Endothelial cell of umbilical vein (primary cell): ENCODE data around the gene COPS9. TPM values are rescaled to one million over a fixed set of nuclear protein-coding genes. Genes with fewer than 3 reads are reported as not detected.

Experiments
- BruUV-seq: library from RNA; stranded (reverse); fragments of 400-500 nt; replicated peaks from 2 replicates; lab custom pipeline; 2021; lab: Mats Ljungman, UMichigan
- CTCF ChIA-PET: fragments of 300-600, 350-600 bp; sonication (Branson Sonifier 250); formaldehyde crosslinking; loops from one replicate; lab custom pipeline; 2021; ENCODE audit warnings: antibody characterized with exemption, inconsistent platforms; lab: Charles Lee
- POLR2A ChIA-PET: fragments of 300-600, 350-600 bp; sonication (Branson Sonifier 250); formaldehyde crosslinking; loops from one replicate; lab custom pipeline; 2021; ENCODE audit warnings: antibody characterized with exemption, inconsistent platforms; lab: Charles Lee
- DNase-seq: peaks from one replicate; pipeline ENCODE4 v3.0.0-alpha.2; 2011; ENCODE audit warnings: low read depth, low spot score
- FAIRE-seq: peaks from 2 replicates; lab custom pipeline; 2011; peaks lifted over from hg19 to GRCh38; lab: Jason Lieb, UNC
- H2AFZ ChIP-seq: 2 replicates; pipeline ENCODE4 v1.6.0; 2012; ENCODE audit warnings: low read depth, low read length, control low read depth, inconsistent platforms
- H3K27ac ChIP-seq: 2 replicates; pipeline ENCODE4 v1.5.1; 2011; ENCODE audit warnings: low read depth, mild to moderate bottlenecking, control low read depth, low read length, moderate library complexity; ENCODE audit not compliant: insufficient read depth
- H3K27me3 ChIP-seq, 2 experiments: 2 replicates each; pipeline versions ENCODE4 v1.6.0 to v1.6.1; 2011; ENCODE audit warnings: low read length in 2 of 2, mixed read lengths in 1 of 2; ENCODE audit not compliant: control insufficient read depth in 2 of 2, insufficient read depth in 2 of 2
- H3K36me3 ChIP-seq, 2 experiments: 2 replicates in 1 of 2; 3 replicates in 1 of 2; pipeline ENCODE4 v1.5.1; 2011; ENCODE audit warnings: low read length in 2 of 2, mild to moderate bottlenecking in 1 of 2, moderate library complexity in 1 of 2; ENCODE audit not compliant: control insufficient read depth in 2 of 2, insufficient read depth in 2 of 2; ENCODE audit errors: extremely low read depth in 1 of 2
- H3K4me1 ChIP-seq: 3 replicates; pipeline ENCODE4 v1.5.1; 2011; ENCODE audit warnings: mild to moderate bottlenecking, low read length; ENCODE audit not compliant: control insufficient read depth, insufficient read depth; ENCODE audit errors: extremely low read depth
- H3K4me2 ChIP-seq: 2 replicates; pipeline ENCODE4 v1.6.1; 2011; ENCODE audit warnings: low read length, control low read depth, mixed read lengths; ENCODE audit not compliant: insufficient read depth
- H3K4me3 ChIP-seq, 3 experiments: fragments of 200-600 bp in 1 of 3; sonication (generic), shearing (Covaris generic) in 1 of 3; replicated peaks in 1 of 3; 2 replicates each; pipeline ENCODE4 v1.5.1; 2011 to 2016; ENCODE audit warnings: control low read depth in 3 of 3, low read length in 3 of 3, mild to moderate bottlenecking in 2 of 3, inconsistent platforms in 1 of 3, low read depth in 1 of 3, moderate library complexity in 1 of 3; ENCODE audit not compliant: insufficient read depth in 1 of 3
- H3K79me2 ChIP-seq: 2 replicates; pipeline ENCODE4 v1.6.0; 2012; ENCODE audit warnings: low read length, inconsistent platforms; ENCODE audit not compliant: control insufficient read depth, insufficient read depth
- H3K9ac ChIP-seq: replicated peaks from 2 replicates; pipeline ENCODE3; 2011; ENCODE audit warnings: low read length, control low read depth; ENCODE audit not compliant: insufficient read depth; ENCODE audit errors: extremely low read depth
- H3K9me1 ChIP-seq: replicated peaks from 3 replicates; pipeline ENCODE4 v1.6.0; 2011; ENCODE audit warnings: mild to moderate bottlenecking, low read length; ENCODE audit not compliant: control insufficient read depth, insufficient read depth; ENCODE audit errors: extremely low read depth
- H3K9me3 ChIP-seq: replicated peaks from 2 replicates; pipeline ENCODE4 v1.5.1; 2012; ENCODE audit warnings: low read length, inconsistent platforms; ENCODE audit not compliant: control insufficient read depth, insufficient read depth
- H4K20me1 ChIP-seq: replicated peaks from 2 replicates; pipeline ENCODE3; 2011; ENCODE audit warnings: mild to moderate bottlenecking, low read length; ENCODE audit not compliant: control insufficient read depth, insufficient read depth; ENCODE audit errors: extremely low read depth
- EZH2 ChIP-seq: IDR thresholded peaks from 2 replicates; pipeline ENCODE4 v1.6.1; 2012; ENCODE audit warnings: borderline replicate concordance, low read depth, mild to moderate bottlenecking, moderate library complexity, low read length, inconsistent platforms; ENCODE audit not compliant: severe bottlenecking
- FOS ChIP-seq: IDR thresholded peaks from 2 replicates; pipeline ENCODE4 v1.6.1; 2011; ENCODE audit warnings: mild to moderate bottlenecking, low read length, moderate library complexity, borderline replicate concordance; ENCODE audit not compliant: insufficient read depth
- GATA2 ChIP-seq: IDR thresholded peaks from 2 replicates; pipeline ENCODE4 v1.7.0; 2011; ENCODE audit warnings: low read depth, mild to moderate bottlenecking, moderate library complexity, mixed read lengths, low read length; ENCODE audit not compliant: insufficient read length, insufficient read depth
- JUN ChIP-seq: IDR thresholded peaks from 2 replicates; pipeline ENCODE4 v1.6.1; 2011; ENCODE audit warnings: borderline replicate concordance, low read depth; ENCODE audit not compliant: insufficient read length, insufficient read depth
- MYC ChIP-seq: IDR thresholded peaks from one replicate; pipeline ENCODE4 v1.6.1; 2011; ENCODE audit warnings: mild to moderate bottlenecking, low read depth, low read length
- POLR2A ChIP-seq: IDR thresholded peaks from 2 replicates; pipeline ENCODE4 v1.6.1; 2012; ENCODE audit warnings: low read depth, mild to moderate bottlenecking, control low read depth, low read length
- POLR2AphosphoS5 ChIP-seq: IDR thresholded peaks from 2 replicates; pipeline ENCODE4 v1.6.1; 2012; ENCODE audit warnings: low read depth, mild to moderate bottlenecking, control low read depth, low read length, moderate library complexity; ENCODE audit not compliant: insufficient read depth
- dilution Hi-C: fragments of 300-500 bp; cut with MboI; formaldehyde crosslinking; loops from one replicate; pipeline ENCODE4 v1.15.0; 2019; ENCODE audit warnings: low sequenced_read_pairs; ENCODE audit not compliant: extremely low pct_ligation_motif_present
- intact Hi-C: fragments of 100-400 bp; cut with micrococcal nuclease; formaldehyde crosslinking; loops from one replicate; pipeline ENCODE4 v1.10.0; 2022
- polyA plus RNA-seq, 4 experiments: library from polyadenylated mRNA; depleted of rRNA in 3 of 4; stranded (reverse) in 3 of 4; unstranded in 1 of 4; fragments of >200 nt; gene quantifications; 2 replicates each; pipeline versions ENCODE4 v1.2.1 to v1.2.3, GENCODE V29; 2011 to 2012; ENCODE audit warnings: missing spikeins in 1 of 4
- total RNA-seq: library from RNA; stranded (reverse); gene quantifications from 2 replicates; pipeline ENCODE4 v1.2.3, GENCODE V29; 2021
- TF ChIP-seq, protein P1 (sequence below): IDR thresholded peaks from 2 replicates; pipeline ENCODE4 v1.6.1; 2011; ENCODE audit not compliant: insufficient read depth, insufficient read length
- TF ChIP-seq, protein P2 (sequence below), 2 donors: IDR thresholded peaks; 1 replicate in 1 of 2; 2 replicates in 1 of 2; pipeline ENCODE4 v1.5.1; 2011; ENCODE audit warnings: low read length in 2 of 2, mild to moderate bottlenecking in 2 of 2, moderate library complexity in 2 of 2, control low read depth in 1 of 2, inconsistent platforms in 1 of 2, low read depth in 1 of 2; ENCODE audit not compliant: insufficient read depth in 1 of 2; ENCODE audit errors: extremely low read depth in 1 of 2

COPS9 gene
- total and polyA plus RNA-seq, 2 donors (not counting 3 experiments of a cell fraction or from before 2014, with no cell fraction given), result 196 to 361 TPM

DNA sequence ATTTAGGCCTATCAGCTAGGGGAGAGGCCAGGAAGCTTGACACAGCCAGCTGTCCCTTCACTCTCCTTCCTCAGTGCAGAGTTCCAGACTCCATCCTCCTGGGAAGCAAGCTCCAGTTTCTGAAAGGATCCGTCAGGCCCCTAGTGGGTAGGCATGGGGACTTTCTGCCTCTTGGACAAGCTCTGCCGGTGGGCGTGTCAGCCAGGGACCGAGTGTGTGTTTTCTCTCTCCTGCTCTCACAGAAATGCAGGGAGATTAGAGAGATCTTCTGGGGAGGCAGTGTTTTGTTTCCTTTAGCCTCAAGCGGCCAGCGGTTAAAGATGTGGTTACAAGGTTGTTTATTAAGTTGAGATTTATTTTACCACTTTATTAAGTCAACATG, 34.2 kb upstream of the COPS9 start:
- no peak for TF ChIP-seq FOS
- TF ChIP-seq EZH2, result no peak
- TF ChIP-seq, protein P1, sequence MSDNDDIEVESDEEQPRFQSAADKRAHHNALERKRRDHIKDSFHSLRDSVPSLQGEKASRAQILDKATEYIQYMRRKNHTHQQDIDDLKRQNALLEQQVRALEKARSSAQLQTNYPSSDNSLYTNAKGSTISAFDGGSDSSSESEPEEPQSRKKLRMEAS, result no peak
- TF ChIP-seq POLR2AphosphoS5, result no peak
- no peak for TF ChIP-seq POLR2A
- TF ChIP-seq, protein P2, sequence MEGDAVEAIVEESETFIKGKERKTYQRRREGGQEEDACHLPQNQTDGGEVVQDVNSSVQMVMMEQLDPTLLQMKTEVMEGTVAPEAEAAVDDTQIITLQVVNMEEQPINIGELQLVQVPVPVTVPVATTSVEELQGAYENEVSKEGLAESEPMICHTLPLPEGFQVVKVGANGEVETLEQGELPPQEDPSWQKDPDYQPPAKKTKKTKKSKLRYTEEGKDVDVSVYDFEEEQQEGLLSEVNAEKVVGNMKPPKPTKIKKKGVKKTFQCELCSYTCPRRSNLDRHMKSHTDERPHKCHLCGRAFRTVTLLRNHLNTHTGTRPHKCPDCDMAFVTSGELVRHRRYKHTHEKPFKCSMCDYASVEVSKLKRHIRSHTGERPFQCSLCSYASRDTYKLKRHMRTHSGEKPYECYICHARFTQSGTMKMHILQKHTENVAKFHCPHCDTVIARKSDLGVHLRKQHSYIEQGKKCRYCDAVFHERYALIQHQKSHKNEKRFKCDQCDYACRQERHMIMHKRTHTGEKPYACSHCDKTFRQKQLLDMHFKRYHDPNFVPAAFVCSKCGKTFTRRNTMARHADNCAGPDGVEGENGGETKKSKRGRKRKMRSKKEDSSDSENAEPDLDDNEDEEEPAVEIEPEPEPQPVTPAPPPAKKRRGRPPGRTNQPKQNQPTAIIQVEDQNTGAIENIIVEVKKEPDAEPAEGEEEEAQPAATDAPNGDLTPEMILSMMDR (IDR thresholded peaks at IDR 0.05; ENCODE audit: extremely low read depth in 1 of 2, insufficient read depth in 1 of 2, low read depth in 1 of 2, low read length in 2 of 2), result no peak
- no peak for TF ChIP-seq GATA2
- TF ChIP-seq JUN, result no peak
- no peak for TF ChIP-seq MYC
- Histone ChIP-seq H3K79me2 (no peaks in the 10 kb centered on the region), H3K4me1 (no peaks in the 10 kb centered on the region), H3K9me3 (no peaks in the 10 kb centered on the region), H3K27me3 (peaks cover 0 to 2% of the 10 kb centered on the region in 2 experiments), H3K9me1 (no peaks in the 10 kb centered on the region), H3K27ac (no peak overlapping the region), H3K36me3 (no peaks in the 10 kb centered on the region), H2AFZ (no peak overlapping the region), H3K4me3 (no peak overlapping the region), H3K4me2 (no peak overlapping the region), H4K20me1 (no peaks in the 10 kb centered on the region), H3K9ac (no peak overlapping the region)
- no peak for DNase-seq
- dilution Hi-C loops, result no loop called here
- POLR2A ChIA-PET, result no interaction called here
- intact Hi-C loops, result no loop called here
- FAIRE-seq, result no peak
- CTCF ChIA-PET, result interaction anchor here (1.1 kb wide), 1 partner anchor 18 kb away, joined by 4 read pairs; no protein-coding TSS in a partner anchor
- no TSS peak for BruUV-seq
